ENCODE data around the gene KDM2B.
A peak's percentile ranks its signal among the peaks of the same experiment; 100 is the strongest.
"Not testable (repeated sequence)": the region's sequence is repeated elsewhere in the genome, so short reads cannot be mapped to it uniquely, and the experiment has no call there.

The KDM2B gene

DNA sequence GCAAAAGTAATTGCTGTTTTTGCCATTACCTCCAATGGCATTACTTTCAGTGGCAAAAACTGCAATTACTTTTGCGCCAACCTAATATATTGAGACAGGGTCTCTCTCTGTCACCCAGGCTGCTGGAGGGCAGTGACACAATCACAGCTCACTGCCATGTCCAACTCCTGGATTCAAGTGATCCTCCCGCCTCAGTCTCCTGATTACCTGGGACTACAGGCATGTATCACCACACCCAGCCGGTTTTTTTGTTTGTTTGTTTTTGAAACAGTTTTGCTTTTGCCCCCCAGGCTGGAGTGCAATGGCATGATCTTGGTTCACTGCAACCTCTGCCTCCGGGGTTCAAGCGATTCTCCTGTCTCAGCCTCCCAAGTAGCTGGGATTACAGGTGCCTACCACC, 15.7 kb upstream of the KDM2B start:
- no peak for TF ChIP-seq CTCF (IDR thresholded peaks at IDR 0.05; ENCODE audit: insufficient read depth, low read length, poor library complexity, severe bottlenecking)
- H3K4me3 ChIP-seq (replicated peaks; ENCODE audit: low read depth, low read length), result no peak overlapping the region
- no peak for DNase-seq (ENCODE audit: extremely low read depth, insufficient read length)
- no peaks in the 10 kb centered on the region for H3K36me3 ChIP-seq (ENCODE audit: control insufficient read depth, insufficient read depth, low read length)
- no peaks in the 10 kb centered on the region for H3K27me3 ChIP-seq (replicated peaks; ENCODE audit: control insufficient read depth, insufficient read depth, low read length)

DNA sequence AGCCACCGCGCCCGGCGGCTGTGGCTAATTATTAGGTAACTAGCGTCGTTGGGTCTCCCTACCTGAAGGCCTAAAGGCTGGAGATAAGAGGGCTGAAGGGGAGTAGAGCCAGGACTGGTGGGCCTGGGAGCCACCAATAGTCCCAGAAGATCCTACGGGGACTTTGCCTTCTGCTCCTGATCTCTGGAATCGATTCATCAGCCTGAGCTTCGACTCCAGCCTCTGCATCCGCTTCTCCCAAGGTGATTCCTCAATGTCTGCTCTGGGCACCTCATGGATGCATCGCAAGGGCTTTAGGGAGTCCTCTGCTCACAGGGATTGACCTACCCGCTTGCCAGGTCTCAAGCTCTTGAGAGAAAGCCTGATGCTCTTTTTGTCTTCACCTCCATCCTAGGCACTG, 14.7 kb upstream of the KDM2B start:
- DNase-seq (ENCODE audit: extremely low read depth, insufficient read length), result no peak
- H3K4me3 ChIP-seq (replicated peaks; ENCODE audit: low read depth, low read length), result no peak overlapping the region
- no peaks in the 10 kb centered on the region for H3K36me3 ChIP-seq (ENCODE audit: control insufficient read depth, insufficient read depth, low read length)
- H3K27me3 ChIP-seq (replicated peaks; ENCODE audit: control insufficient read depth, insufficient read depth, low read length), result no peaks in the 10 kb centered on the region
- no peak for TF ChIP-seq CTCF (IDR thresholded peaks at IDR 0.05; ENCODE audit: insufficient read depth, low read length, poor library complexity, severe bottlenecking)

GRCh38 chr12:121592320-121592719, 11.5 kb upstream of the KDM2B start:
- no peak for DNase-seq (ENCODE audit: extremely low read depth, insufficient read length)
- Histone ChIP-seq H3K4me3 (replicated peaks; ENCODE audit: low read depth, low read length) (no peak overlapping the region), H3K36me3 (ENCODE audit: control insufficient read depth, insufficient read depth, low read length) (no peaks in the 10 kb centered on the region), H3K27me3 (replicated peaks; ENCODE audit: control insufficient read depth, insufficient read depth, low read length) (no peaks in the 10 kb centered on the region)
- no peak for TF ChIP-seq CTCF (IDR thresholded peaks at IDR 0.05; ENCODE audit: insufficient read depth, low read length, poor library complexity, severe bottlenecking)

DNA sequence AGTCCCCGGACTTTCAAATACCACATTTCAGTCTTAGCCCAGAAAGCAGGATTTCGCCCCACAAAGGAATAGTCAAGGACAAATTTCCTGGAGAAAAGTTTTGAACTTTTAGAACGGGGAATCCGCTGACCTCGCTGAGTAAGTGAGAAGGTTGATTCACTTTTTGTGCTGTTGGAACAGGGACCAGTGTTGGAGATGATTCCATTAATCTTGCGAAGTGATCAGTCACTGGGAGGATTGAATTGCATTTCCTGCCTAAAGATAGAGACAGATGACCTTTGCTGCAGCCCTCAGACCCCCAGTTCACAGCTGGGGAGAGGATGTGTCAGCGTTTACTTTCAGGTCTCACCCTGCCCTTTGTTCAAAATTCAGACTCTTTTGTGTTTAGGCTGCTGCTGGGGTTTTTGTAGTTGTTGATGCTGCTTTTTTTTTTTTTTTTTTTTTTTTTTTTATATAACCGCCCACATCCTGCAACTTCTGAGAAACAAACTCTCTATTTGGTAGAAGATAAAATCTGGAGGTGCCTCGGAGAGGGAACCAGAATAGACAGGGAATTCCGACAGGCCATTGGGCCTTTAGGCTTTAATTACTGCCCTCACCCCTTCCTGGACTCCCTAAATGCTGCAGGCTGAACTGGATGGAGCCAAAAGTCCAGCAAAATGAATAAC, 9.8 kb upstream of the KDM2B start:
- Histone ChIP-seq H3K4me3 (replicated peaks; ENCODE audit: low read depth, low read length) (peak overlapping the region; percentile 46), H3K27me3 (replicated peaks; ENCODE audit: control insufficient read depth, insufficient read depth, low read length) (no peaks in the 10 kb centered on the region), H3K36me3 (ENCODE audit: control insufficient read depth, insufficient read depth, low read length) (no peaks in the 10 kb centered on the region)
- no peak for TF ChIP-seq CTCF (IDR thresholded peaks at IDR 0.05; ENCODE audit: insufficient read depth, low read length, poor library complexity, severe bottlenecking)
- peak; percentile 54 for DNase-seq (ENCODE audit: extremely low read depth, insufficient read length)

GRCh38 chr12:121584885-121585284, 4.1 kb upstream of the KDM2B start:
- H3K4me3 ChIP-seq (replicated peaks; ENCODE audit: low read depth, low read length); H3K27me3 ChIP-seq (replicated peaks; ENCODE audit: control insufficient read depth, insufficient read depth, low read length); DNase-seq (ENCODE audit: extremely low read depth, insufficient read length); H3K36me3 ChIP-seq (ENCODE audit: control insufficient read depth, insufficient read depth, low read length): not testable (repeated sequence)

- H3K36me3 ChIP-seq (ENCODE audit: control insufficient read depth, insufficient read depth, low read length); H3K4me3 ChIP-seq (replicated peaks; ENCODE audit: low read depth, low read length); H3K27me3 ChIP-seq (replicated peaks; ENCODE audit: control insufficient read depth, insufficient read depth, low read length); DNase-seq (ENCODE audit: extremely low read depth, insufficient read length): not testable (repeated sequence)
Measured at GRCh38 chr12:121583334-121583661, 2.5 kb upstream of the KDM2B start.

All from GM06990 (cell line).